ENCODE results near the gene TSPOAP1. TPM values are rescaled to one million over a fixed set of nuclear protein-coding genes. Genes with fewer than 3 reads are reported as not detected.

Gene TSPOAP1
- total RNA-seq, 1 experiment from 2014 or later: 4.3 TPM

GRCh38 chr17:58304750-58305486 is 23.7 kb downstream of the TSPOAP1 start:
- no peaks in the 10 kb centered on the region for H3K79me2 ChIP-seq (ENCODE audit: low read length)
- no TSS peak for BruUV-seq (replicated peaks)
- no peaks in the 10 kb centered on the region for H3K9me2 ChIP-seq (replicated peaks; ENCODE audit: low read length)
- peak overlapping the region; percentile 23; the same call in 1 of the 2 replicates for H2AFZ ChIP-seq (ENCODE audit: low read length)
- no peaks in the 10 kb centered on the region for H3K9me3 ChIP-seq (ENCODE audit: low read length)
- H3K27me3 ChIP-seq (ENCODE audit: low read length): peaks cover 11% of the 10 kb centered on the region
- no peaks in the 10 kb centered on the region for H3K4me1 ChIP-seq (ENCODE audit: insufficient read depth, low read length)
- DNase-seq: no peak
- no peaks in the 10 kb centered on the region for H4K20me1 ChIP-seq (ENCODE audit: low read length)
- no peak overlapping the region for H3K4me3 ChIP-seq (ENCODE audit: low read length)
- no peak overlapping the region for H3K4me2 ChIP-seq (ENCODE audit: low read length)
- H3K36me3 ChIP-seq (ENCODE audit: low read depth, low read length): no peaks in the 10 kb centered on the region
- ChIA-PET POLR2A (ENCODE audit: unreplicated experiment) (no interaction called here), CTCF (no interaction called here)
- intact Hi-C loops (cut with micrococcal nuclease): no loop called here
- H3K27ac ChIP-seq (ENCODE audit: low read length): no peak overlapping the region
- TF ChIP-seq EZH2phosphoT487 (IDR thresholded peaks at IDR 0.05; ENCODE audit: borderline replicate concordance, low read length): no peak
- no peak for TF ChIP-seq CTCF (conservative IDR thresholded peaks at IDR 0.05; ENCODE audit: low read depth, low read length)
- TF ChIP-seq EZH2 (IDR thresholded peaks at IDR 0.05; ENCODE audit: low read length, unreplicated experiment): no peak
- H3K9ac ChIP-seq (ENCODE audit: low read length): no peak overlapping the region
- no peak for ATAC-seq
- no peaks in the 10 kb centered on the region for H3F3A ChIP-seq (ENCODE audit: low read length, unreplicated experiment)

GRCh38 chr17:58303971-58304749 is 24.4 kb downstream of the TSPOAP1 start:
- DNase-seq (peak; percentile 73), ATAC-seq (peak; percentile 86)
- intact Hi-C loops (cut with micrococcal nuclease): no loop called here
- Histone ChIP-seq H4K20me1 (ENCODE audit: low read length) (no peaks in the 10 kb centered on the region), H3K4me2 (ENCODE audit: low read length) (no peak overlapping the region), H3K9me2 (replicated peaks; ENCODE audit: low read length) (no peaks in the 10 kb centered on the region), H3K27ac (ENCODE audit: low read length) (no peak overlapping the region), H3K27me3 (ENCODE audit: low read length) (peaks cover 11% of the 10 kb centered on the region), H3K4me1 (ENCODE audit: insufficient read depth, low read length) (no peaks in the 10 kb centered on the region), H3K36me3 (ENCODE audit: low read depth, low read length) (no peaks in the 10 kb centered on the region), H2AFZ (ENCODE audit: low read length) (peak overlapping the region; percentile 23; the same call in 1 of the 2 replicates), H3K4me3 (ENCODE audit: low read length) (no peak overlapping the region), H3F3A (ENCODE audit: low read length, unreplicated experiment) (no peaks in the 10 kb centered on the region), H3K9ac (ENCODE audit: low read length) (no peak overlapping the region), H3K9me3 (ENCODE audit: low read length) (no peaks in the 10 kb centered on the region), H3K79me2 (ENCODE audit: low read length) (no peaks in the 10 kb centered on the region)
- TF ChIP-seq CTCF (conservative IDR thresholded peaks at IDR 0.05; ENCODE audit: low read depth, low read length): peak; percentile 96
- TF ChIP-seq EZH2phosphoT487 (IDR thresholded peaks at IDR 0.05; ENCODE audit: borderline replicate concordance, low read length): no peak
- POLR2A ChIA-PET (ENCODE audit: unreplicated experiment): no interaction called here
- no TSS peak for BruUV-seq (replicated peaks)
- CTCF ChIA-PET: interaction anchor here (0.6 kb wide), 1 partner anchor 46 kb away, joined by 3 read pairs; no protein-coding TSS in a partner anchor

Data from PC-3 (cell line).